Upper lobe of left lung (tissue), 6 donors: Measurements from ENCODE around the gene CALHM5. TPM values are rescaled to one million over a fixed set of nuclear protein-coding genes. Genes with fewer than 3 reads are reported as not detected.

Experiments
- ATAC-seq, 2 donors: fragments of 200-7000 bp; cut with Tn5 transposase; one replicate each; pipeline ENCODE4 v1.9.1; 2022; ENCODE audit warnings: mild to moderate bottlenecking in 2 of 2, moderate library complexity in 2 of 2; ENCODE audit not compliant: low FRiP score in 2 of 2
- DNase-seq, 2 donors: peaks; one replicate each; pipeline ENCODE4 v3.0.0-alpha.2; 2019 to 2020
- H3K27ac ChIP-seq, 4 donors: fragments of 200-600 bp; sonication (generic); one replicate each; pipeline ENCODE4 v1.5.1; 2016 to 2019
- H3K27me3 ChIP-seq, 4 donors: fragments of 200-600 bp; sonication (generic); one replicate each; pipeline ENCODE4 v1.5.1; 2017 to 2019
- H3K36me3 ChIP-seq, 4 donors: fragments of 200-600 bp; sonication (generic); one replicate each; pipeline ENCODE4 v1.5.1; 2016 to 2019
- H3K4me1 ChIP-seq, 4 donors: fragments of 200-600 bp; sonication (generic); one replicate each; pipeline ENCODE4 v1.5.1; 2018 to 2019
- H3K4me3 ChIP-seq, 4 donors: fragments of 200-600 bp; sonication (generic); one replicate each; pipeline ENCODE4 v1.5.1; 2017 to 2019; ENCODE audit warnings: mild to moderate bottlenecking in 2 of 4, moderate library complexity in 1 of 4
- H3K9me3 ChIP-seq, 4 donors: fragments of 200-600 bp; sonication (generic); one replicate each; pipeline ENCODE4 v1.5.1; 2018 to 2019
- EP300 ChIP-seq, 4 donors: sonication (generic); formaldehyde crosslinking; IDR thresholded peaks; one replicate each; pipeline ENCODE4 v1.5.1; 2017; ENCODE audit warnings: antibody characterized with exemption in 4 of 4, control low read depth in 2 of 4
- POLR2A ChIP-seq, 4 donors: fragments of 450-650 bp; IDR thresholded peaks; one replicate each; pipeline ENCODE4 v1.5.1; 2016 to 2017; ENCODE audit warnings: antibody characterized with exemption in 4 of 4, mild to moderate bottlenecking in 2 of 4
- POLR2AphosphoS5 ChIP-seq, 2 donors: sonication (generic); formaldehyde crosslinking; IDR thresholded peaks; one replicate each; pipeline ENCODE4 v1.5.1; 2017; ENCODE audit warnings: antibody characterized with exemption in 2 of 2
- WGBS, 2 donors: methylation state at CpG; one replicate each; pipeline ENCODE4 v1.1.5; 2017 to 2018; 5-methylcytosine and 5-hydroxymethylcytosine counted together
- total RNA-seq, 6 donors: library from RNA; depleted of rRNA in 4 of 6; stranded (reverse); fragments of >200 nt in 4 of 6; gene quantifications; one replicate each; pipeline versions ENCODE4 v1.1.0 to v1.2.1, GENCODE V29; 2016 to 2021
- TF ChIP-seq, protein P1 (sequence below), 6 experiments: fragments of 450-650 bp in 4 of 6; fragments of 200-600 bp in 2 of 6; sonication (generic) in 2 of 6; IDR thresholded peaks; one replicate each; pipeline ENCODE4 v1.5.1; 2016 to 2019; ENCODE audit warnings: antibody characterized with exemption in 6 of 6
- donor health status: DM: no; HTN: no; CAD: no; lungs with moderate emphysema.
- donor health status: DM: no; HTN: yes; CAD: no; lungs with severe emphysema.

Gene CALHM5
- total RNA-seq, 6 donors from 2014 or later = 0.76 to 2.9 (median 1.2) TPM

DNA sequence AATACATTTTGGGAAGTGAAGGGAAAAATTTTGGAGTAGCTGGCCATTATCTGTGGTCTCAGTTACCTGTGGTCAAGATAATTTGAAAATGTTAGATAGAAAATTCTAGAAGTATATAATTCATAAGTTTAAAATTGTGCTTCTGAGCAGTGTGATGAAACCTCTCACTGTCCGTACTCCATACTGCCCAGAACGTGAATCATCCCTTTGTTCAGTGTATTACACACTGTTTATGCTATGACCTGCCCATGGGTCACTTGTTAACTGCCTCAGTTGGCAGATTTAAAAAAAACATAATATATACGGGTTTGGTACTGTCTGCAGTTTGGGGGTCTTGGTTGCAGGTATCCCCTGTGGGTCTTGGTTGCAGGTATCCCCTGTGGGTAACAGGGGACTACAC, 4.1 kb upstream of the CALHM5 start:
- TF ChIP-seq, protein P1, sequence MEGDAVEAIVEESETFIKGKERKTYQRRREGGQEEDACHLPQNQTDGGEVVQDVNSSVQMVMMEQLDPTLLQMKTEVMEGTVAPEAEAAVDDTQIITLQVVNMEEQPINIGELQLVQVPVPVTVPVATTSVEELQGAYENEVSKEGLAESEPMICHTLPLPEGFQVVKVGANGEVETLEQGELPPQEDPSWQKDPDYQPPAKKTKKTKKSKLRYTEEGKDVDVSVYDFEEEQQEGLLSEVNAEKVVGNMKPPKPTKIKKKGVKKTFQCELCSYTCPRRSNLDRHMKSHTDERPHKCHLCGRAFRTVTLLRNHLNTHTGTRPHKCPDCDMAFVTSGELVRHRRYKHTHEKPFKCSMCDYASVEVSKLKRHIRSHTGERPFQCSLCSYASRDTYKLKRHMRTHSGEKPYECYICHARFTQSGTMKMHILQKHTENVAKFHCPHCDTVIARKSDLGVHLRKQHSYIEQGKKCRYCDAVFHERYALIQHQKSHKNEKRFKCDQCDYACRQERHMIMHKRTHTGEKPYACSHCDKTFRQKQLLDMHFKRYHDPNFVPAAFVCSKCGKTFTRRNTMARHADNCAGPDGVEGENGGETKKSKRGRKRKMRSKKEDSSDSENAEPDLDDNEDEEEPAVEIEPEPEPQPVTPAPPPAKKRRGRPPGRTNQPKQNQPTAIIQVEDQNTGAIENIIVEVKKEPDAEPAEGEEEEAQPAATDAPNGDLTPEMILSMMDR (IDR thresholded peaks at IDR 0.05) = no peak
- TF ChIP-seq POLR2A (IDR thresholded peaks at IDR 0.05) = no peak
- no peak for TF ChIP-seq POLR2AphosphoS5 (IDR thresholded peaks at IDR 0.05)
- no peak for TF ChIP-seq EP300 (IDR thresholded peaks at IDR 0.05)
- 83 to 88% methylated on average over 3 of the region's 3 CpGs for WGBS, 2 donors
- Histone ChIP-seq H3K4me1 (no peaks in the 10 kb centered on the region), H3K4me3 (no peak overlapping the region), H3K9me3 (no peaks in the 10 kb centered on the region), H3K36me3 (no peaks in the 10 kb centered on the region), H3K27me3 (no peaks in the 10 kb centered on the region), H3K27ac (no peak overlapping the region)
- no peak for DNase-seq
- no peak for ATAC-seq

DNA sequence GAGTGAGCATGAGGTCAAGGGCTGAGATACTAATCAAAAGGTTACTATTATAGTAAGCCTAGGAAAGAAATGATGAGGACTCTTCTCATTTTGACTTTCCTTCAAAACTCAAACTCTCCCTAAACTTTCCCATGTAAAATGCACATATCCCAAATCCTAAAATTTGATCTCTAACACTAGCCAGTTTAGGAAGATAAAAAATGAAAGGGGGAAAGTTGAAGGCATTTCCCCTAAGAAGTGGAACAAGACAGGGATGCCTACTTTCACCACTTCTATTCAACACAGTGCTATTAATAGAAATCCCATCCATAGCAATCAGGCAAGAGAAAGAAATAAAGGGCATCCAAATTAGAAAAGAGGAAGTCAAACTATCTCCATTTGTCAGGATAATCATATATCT, 2.9 kb upstream of the CALHM5 start:
- H3K4me3 ChIP-seq = no peak overlapping the region
- no peak for ATAC-seq
- no peak for TF ChIP-seq POLR2AphosphoS5 (IDR thresholded peaks at IDR 0.05)
- no peak for TF ChIP-seq EP300 (IDR thresholded peaks at IDR 0.05)
- no peak for TF ChIP-seq POLR2A (IDR thresholded peaks at IDR 0.05)
- TF ChIP-seq, protein P1 (IDR thresholded peaks at IDR 0.05) = no peak
- H3K36me3 ChIP-seq = no peaks in the 10 kb centered on the region
- H3K27ac ChIP-seq = no peak overlapping the region
- H3K4me1 ChIP-seq = peaks cover under 1 to 10% (median 4%) of the 10 kb centered on the region in 4 donors
- DNase-seq = no peak
- H3K27me3 ChIP-seq = no peaks in the 10 kb centered on the region
- no peaks in the 10 kb centered on the region for H3K9me3 ChIP-seq

DNA sequence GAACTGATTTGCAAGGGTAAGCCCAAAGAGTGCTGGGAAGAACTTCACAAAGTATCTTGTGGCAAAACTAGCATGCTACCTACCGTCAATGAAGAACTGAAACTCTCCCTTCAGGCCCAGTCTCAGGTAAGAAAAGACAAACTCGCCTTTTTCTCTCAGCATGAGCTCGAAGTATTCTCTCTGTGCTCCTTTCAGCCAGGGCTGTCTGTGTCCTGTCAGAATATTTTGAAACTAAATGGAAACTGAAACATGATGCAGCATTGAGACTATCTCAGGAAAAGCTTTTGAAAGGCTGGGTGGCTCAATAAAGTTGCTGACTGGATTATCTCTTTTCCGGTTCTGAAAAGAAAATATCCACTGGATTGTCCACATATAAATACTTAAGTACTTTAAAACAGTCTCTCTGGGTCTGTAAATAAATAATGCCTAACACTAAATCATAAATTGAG, 696 bp downstream of the CALHM5 start:
- DNase-seq = no peak
- TF ChIP-seq, protein P1 (IDR thresholded peaks at IDR 0.05) = no peak
- TF ChIP-seq POLR2A (IDR thresholded peaks at IDR 0.05) (peak in 1 of 4 donors; percentile 12), EP300 (IDR thresholded peaks at IDR 0.05) (no peak), POLR2AphosphoS5 (IDR thresholded peaks at IDR 0.05) (no peak)
- no peaks in the 10 kb centered on the region for H3K27me3 ChIP-seq
- peaks cover 6 to 17% (median 6%) of the 10 kb centered on the region in 4 donors for H3K4me1 ChIP-seq
- H3K4me3 ChIP-seq = peak overlapping the region; percentile 30 to 47 (median 40)
- H3K9me3 ChIP-seq = no peaks in the 10 kb centered on the region
- peaks cover 0 to 6% (median 2%) of the 10 kb centered on the region in 4 donors for H3K36me3 ChIP-seq
- peak overlapping the region; percentile 79 to 91 (median 84) for H3K27ac ChIP-seq
- ATAC-seq = peak in 1 of 2 donors; percentile 47
- WGBS, 2 donors = 40 to 59% methylated on average over 4 of the region's 4 CpGs

DNA sequence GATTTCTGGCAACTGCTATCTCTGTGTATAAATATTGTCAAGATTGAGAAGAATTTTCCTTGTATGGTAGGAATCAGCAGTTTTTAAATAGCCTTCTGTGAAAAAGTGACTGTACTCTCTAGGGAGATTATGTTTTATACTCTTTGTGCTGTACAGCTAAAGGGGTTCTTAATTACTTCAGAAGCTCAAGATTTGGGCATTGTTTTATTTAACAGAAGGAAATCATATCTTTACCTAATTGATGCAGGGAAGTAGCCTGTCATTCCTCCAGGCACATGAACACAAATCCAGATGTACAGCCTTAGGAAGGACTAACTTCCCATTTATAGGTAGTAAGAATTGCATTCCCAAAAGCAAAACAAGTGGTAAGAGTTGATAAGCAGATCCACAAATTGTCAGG, 1.3 kb downstream of the CALHM5 start:
- Histone ChIP-seq H3K36me3 (peaks cover 0 to 6% (median 2%) of the 10 kb centered on the region in 4 donors), H3K9me3 (no peaks in the 10 kb centered on the region), H3K27ac (peak overlapping the region; percentile 79 to 91 (median 84)), H3K4me3 (peak overlapping the region in 3 of 4 donors; percentile 36 to 47 (median 44)), H3K4me1 (peaks cover 6 to 17% (median 6%) of the 10 kb centered on the region in 4 donors), H3K27me3 (no peaks in the 10 kb centered on the region)
- DNase-seq (no peak), ATAC-seq (no peak)
- TF ChIP-seq, protein P1 (IDR thresholded peaks at IDR 0.05) = no peak
- TF ChIP-seq POLR2AphosphoS5 (IDR thresholded peaks at IDR 0.05) (no peak), POLR2A (IDR thresholded peaks at IDR 0.05) (no peak), EP300 (IDR thresholded peaks at IDR 0.05) (no peak)

DNA sequence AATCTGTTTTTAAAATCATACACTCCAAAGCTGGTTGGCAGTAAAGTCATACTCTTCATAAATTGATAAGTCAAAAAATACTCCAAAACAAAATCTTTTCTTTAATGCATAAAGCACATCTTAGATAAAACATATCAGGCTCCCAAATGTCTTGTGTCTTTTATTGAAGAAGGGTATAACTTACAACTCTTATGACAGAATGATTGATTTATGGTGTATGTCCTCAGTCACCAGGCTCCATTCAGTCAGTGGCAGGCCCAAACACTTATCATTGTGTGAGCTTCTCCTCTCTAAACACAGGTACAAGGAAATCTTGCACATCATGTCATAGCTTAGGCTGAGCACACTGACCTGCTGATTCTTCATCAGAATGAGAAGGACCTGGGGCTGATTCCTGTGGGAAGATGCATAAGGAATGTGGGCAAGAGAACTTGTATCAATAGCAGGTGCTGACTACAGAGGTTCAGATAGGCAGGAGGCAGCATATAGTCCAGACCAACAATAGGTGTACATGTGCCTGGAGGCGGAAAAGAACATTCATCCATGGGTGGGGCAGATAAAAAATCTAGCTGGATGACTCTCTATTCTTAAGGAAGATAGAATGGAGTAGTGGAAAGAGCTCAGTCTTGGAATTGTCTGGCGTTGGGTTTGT, 1.9 kb downstream of the CALHM5 start:
- no peaks in the 10 kb centered on the region for H3K9me3 ChIP-seq
- ATAC-seq (no peak), DNase-seq (no peak)
- WGBS, 2 donors = 71 to 74% methylated on average over 2 of the region's 2 CpGs
- TF ChIP-seq POLR2A (IDR thresholded peaks at IDR 0.05) (no peak), EP300 (IDR thresholded peaks at IDR 0.05) (no peak), POLR2AphosphoS5 (IDR thresholded peaks at IDR 0.05) (no peak)
- TF ChIP-seq, protein P1 (IDR thresholded peaks at IDR 0.05) = no peak
- peaks cover 0 to 6% (median 2%) of the 10 kb centered on the region in 4 donors for H3K36me3 ChIP-seq
- peak overlapping the region; percentile 79 to 91 (median 84) for H3K27ac ChIP-seq
- peaks cover 6 to 17% (median 6%) of the 10 kb centered on the region in 4 donors for H3K4me1 ChIP-seq
- H3K4me3 ChIP-seq = peak overlapping the region in 2 of 4 donors; percentile 44 to 47
- H3K27me3 ChIP-seq = no peaks in the 10 kb centered on the region
